Measurements from ENCODE around the gene CPED1. TPM values are rescaled to one million over a fixed set of nuclear protein-coding genes. Genes with fewer than 3 reads are reported as not detected.

Gene CPED1
- total RNA-seq, 1 donor from 2014 or later, result 0.09 TPM

GRCh38 chr7:121046893-121047468 is 58.5 kb downstream of the CPED1 start:
- TF ChIP-seq CTCF (IDR thresholded peaks at IDR 0.05), result no peak
- no peaks in the 10 kb centered on the region for H3K36me3 Mint-ChIP-seq (ENCODE audit: low read depth)
- H3K4me1 Mint-ChIP-seq, result no peaks in the 10 kb centered on the region
- ATAC-seq (ENCODE audit: low read depth) (no peak), DNase-seq (no peak)
- H3K27ac Mint-ChIP-seq, result no peak overlapping the region
- no peak overlapping the region for H3K4me3 Mint-ChIP-seq
- CTCF ChIA-PET, result no interaction called here
- H3K27me3 Mint-ChIP-seq, result peaks cover 7% of the 10 kb centered on the region
- H3K9me3 Mint-ChIP-seq, result peaks cover 2% of the 10 kb centered on the region
- intact Hi-C loops (cut with micrococcal nuclease), result no loop called here
- POLR2A ChIA-PET, result no interaction called here

- Mint-ChIP-seq H3K4me3 (no peak overlapping the region), H3K27me3 (peaks cover 8% of the 10 kb centered on the region), H3K27ac (no peak overlapping the region), H3K9me3 (peaks cover 2% of the 10 kb centered on the region), H3K4me1 (no peaks in the 10 kb centered on the region), H3K36me3 (ENCODE audit: low read depth) (no peaks in the 10 kb centered on the region)
- no peak for ATAC-seq (ENCODE audit: low read depth)
- no peak for DNase-seq
- intact Hi-C loops (cut with micrococcal nuclease), result no loop called here
- POLR2A ChIA-PET, result no interaction called here
- no peak for TF ChIP-seq CTCF (IDR thresholded peaks at IDR 0.05)
- CTCF ChIA-PET, result no interaction called here
Observed at GRCh38 chr7:121048195-121048594, 59.7 kb downstream of the CPED1 start.

GRCh38 chr7:121049028-121049791 is 60.7 kb downstream of the CPED1 start:
- Mint-ChIP-seq H3K27ac (no peak overlapping the region), H3K4me1 (no peaks in the 10 kb centered on the region), H3K4me3 (no peak overlapping the region), H3K36me3 (ENCODE audit: low read depth) (no peaks in the 10 kb centered on the region), H3K27me3 (peaks cover 6% of the 10 kb centered on the region), H3K9me3 (peaks cover 2% of the 10 kb centered on the region)
- intact Hi-C loops (cut with micrococcal nuclease), result no loop called here
- TF ChIP-seq CTCF (IDR thresholded peaks at IDR 0.05), result no peak
- POLR2A ChIA-PET, result no interaction called here
- CTCF ChIA-PET, result no interaction called here
- DNase-seq (no peak), ATAC-seq (ENCODE audit: low read depth) (no peak)

- Mint-ChIP-seq H3K4me1 (no peaks in the 10 kb centered on the region), H3K9me3 (peaks cover 2% of the 10 kb centered on the region), H3K27ac (no peak overlapping the region), H3K27me3 (peaks cover 6% of the 10 kb centered on the region), H3K36me3 (ENCODE audit: low read depth) (no peaks in the 10 kb centered on the region), H3K4me3 (no peak overlapping the region)
- ChIA-PET CTCF (no interaction called here), POLR2A (no interaction called here)
- DNase-seq (no peak), ATAC-seq (ENCODE audit: low read depth) (no peak)
- TF ChIP-seq CTCF (IDR thresholded peaks at IDR 0.05), result no peak
- intact Hi-C loops (cut with micrococcal nuclease), result no loop called here
Observed at GRCh38 chr7:121049897-121050296, 61.4 kb downstream of the CPED1 start.

GRCh38 chr7:121053219-121053618 is 64.7 kb downstream of the CPED1 start:
- POLR2A ChIA-PET, result no interaction called here
- CTCF ChIA-PET, result no interaction called here
- TF ChIP-seq CTCF (IDR thresholded peaks at IDR 0.05), result no peak
- Mint-ChIP-seq H3K9me3 (no peaks in the 10 kb centered on the region), H3K36me3 (ENCODE audit: low read depth) (no peaks in the 10 kb centered on the region), H3K27ac (no peak overlapping the region), H3K4me1 (no peaks in the 10 kb centered on the region), H3K4me3 (no peak overlapping the region), H3K27me3 (peaks cover 2% of the 10 kb centered on the region)
- ATAC-seq (ENCODE audit: low read depth) (no peak), DNase-seq (no peak)
- intact Hi-C loops (cut with micrococcal nuclease), result no loop called here
